ENCODE measurements around the gene WDR44.
"Not testable (repeated sequence)": the region's sequence is repeated elsewhere in the genome, so short reads cannot be mapped to it uniquely, and the experiment has no call there.

WDR44 gene

GRCh38 chrX:118360429-118361125 lies 14.7 kb downstream of the WDR44 start:
- no peak for DNase-seq

DNA sequence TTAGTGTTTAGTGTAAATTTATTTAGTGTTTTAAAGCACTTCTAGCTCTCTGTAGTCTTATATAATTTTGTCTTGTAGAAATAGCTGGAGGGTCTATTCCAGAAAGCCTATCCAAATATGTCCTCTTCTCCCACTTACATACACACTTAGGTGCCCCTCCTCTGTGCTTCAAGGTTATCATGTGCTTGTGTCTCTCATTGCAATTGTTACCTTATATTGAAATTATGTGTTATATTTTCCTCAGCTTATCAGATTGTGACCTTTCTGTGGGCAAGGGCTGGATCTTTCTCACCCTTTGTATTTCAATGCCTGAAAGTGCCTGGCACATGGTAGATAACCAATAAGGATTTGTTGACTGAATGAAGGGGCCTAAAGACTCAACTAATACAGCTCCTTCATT lies 18.4 kb downstream of the WDR44 start:
- no peak for DNase-seq

GRCh38 chrX:118367338-118367737 lies 21.4 kb downstream of the WDR44 start:
- DNase-seq: no peak

DNA sequence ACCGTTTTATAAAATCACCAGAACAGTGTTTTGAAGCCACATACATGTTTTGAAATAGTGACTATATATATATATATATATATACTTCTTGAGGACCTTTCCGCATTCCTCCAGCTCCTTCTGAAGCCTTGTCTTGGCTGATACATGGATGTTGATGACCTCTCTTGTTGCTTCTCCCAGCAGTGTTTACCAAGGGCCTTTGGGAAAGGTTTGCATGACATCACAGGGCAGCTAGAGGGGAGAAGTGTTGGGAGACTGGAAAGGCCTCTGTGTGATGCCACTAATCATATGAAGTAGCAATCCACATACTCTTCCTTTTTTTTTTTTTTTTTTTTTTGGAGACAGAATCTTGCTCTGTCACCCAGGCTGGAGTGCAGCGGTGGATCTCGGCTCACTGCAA lies 22.5 kb downstream of the WDR44 start:
- no peak for DNase-seq

DNA sequence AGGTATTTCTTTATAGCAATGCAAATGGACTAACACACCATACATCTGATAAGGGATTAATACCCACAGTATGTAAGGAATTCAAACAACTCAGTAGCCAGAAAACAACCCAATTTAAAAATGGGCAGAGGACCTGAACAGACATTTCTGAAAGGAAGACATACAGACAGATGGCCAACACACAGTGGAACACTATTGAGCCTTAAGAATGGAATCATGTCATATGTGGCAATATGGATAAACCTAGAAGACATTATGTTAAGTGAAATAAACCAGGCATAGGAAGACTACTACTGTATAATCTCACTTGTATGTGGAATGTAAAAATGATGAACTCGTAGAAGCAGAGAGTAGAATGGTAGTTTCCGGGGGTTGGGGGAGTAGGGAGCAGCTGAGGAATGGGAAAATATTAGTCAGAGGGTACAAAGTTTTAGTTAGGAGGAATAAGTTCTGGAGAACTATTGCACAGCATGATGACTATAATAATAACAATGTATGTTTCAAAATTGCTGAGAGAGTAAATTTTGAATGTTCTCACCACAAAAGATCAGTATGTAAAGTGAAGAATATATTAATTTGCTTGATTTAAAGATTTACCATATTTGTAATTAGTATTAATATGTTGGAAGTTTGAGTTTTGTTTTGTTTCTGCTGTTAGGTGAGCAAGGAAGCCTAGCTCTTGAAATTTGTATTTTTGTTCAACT lies 25.2 kb downstream of the WDR44 start:
- DNase-seq: no peak

- DNase-seq: no peak
Measured at GRCh38 chrX:118373538-118373937, 27.6 kb downstream of the WDR44 start.

DNA sequence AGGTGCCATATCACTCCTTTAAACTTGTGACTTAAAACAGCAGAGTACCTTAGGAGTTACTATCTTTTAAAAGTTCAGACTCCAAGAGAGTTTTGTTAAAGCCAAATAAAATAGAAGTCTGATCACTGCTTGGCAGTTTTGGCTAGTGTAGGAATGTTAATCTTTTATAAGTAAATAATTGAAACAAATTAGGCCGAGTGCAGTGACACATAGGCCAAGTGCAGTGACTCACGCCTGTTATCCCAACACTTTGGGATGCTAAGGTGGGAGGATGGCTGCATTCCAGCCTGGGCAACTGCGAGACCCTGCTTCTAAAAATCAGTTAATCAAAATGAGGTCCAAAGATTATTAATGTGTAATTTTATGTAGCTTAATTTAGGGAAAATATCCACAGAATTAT lies 37.2 kb downstream of the WDR44 start:
- no peak for DNase-seq

DNA sequence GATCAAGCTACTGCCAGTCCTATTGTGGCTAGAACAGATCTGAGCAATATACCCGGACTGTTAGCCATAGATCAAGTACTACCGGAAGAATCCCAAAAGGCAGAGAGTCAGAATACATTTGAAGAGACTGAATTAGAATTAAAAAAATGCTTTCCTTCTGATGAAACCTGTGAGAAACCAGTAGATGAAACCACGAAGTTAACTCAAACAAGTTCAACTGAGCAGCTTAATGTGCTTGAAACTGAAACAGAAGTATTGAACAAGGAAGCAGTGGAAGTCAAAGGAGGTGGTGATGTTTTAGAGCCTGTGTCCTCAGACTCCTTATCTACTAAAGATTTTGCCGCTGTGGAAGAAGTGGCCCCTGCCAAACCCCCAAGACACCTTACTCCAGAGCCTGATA lies 46.8 kb downstream of the WDR44 start:
- no peak for DNase-seq

DNA sequence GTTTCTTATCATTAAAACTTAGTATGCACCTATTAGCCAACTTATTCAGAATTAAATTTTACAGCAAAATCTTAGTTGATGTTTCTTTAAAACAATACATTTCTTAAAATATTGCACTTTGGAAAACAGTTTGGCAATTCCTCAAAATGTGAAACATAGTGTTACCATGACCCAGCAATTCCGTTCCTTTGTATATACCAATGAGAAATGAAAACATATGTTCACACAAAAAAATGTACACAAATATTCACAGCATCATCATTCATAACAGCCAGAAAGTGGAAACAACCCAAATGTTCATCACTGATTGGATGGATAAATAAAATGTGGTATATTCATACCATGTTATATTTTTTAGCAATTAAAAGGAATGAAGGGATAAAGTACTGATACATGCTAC lies 50.2 kb downstream of the WDR44 start:
- no peak for DNase-seq

DNA sequence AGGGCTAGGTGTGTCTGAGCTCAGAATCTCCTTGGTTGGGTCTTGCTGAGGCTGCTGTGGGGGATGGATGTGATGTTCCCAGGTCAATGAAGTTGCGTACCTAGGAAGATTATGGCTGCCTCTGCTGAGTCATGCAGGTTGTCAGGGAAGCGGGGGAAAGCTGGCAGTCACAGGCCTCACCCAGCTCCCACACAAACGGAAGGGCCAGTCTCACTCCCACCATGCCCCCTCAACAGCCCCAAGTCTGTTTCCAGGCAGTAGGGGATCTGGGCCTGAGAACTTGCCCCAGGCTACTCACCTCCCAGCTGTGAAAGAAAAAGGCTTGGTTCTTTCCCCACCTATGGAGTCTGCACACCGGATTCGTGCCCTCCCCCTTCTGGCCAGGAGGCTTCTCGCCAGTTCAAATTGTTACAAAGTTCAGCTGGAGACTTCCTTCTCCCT lies 72.9 kb downstream of the WDR44 start:
- DNase-seq: no peak

GRCh38 chrX:118420462-118420861 lies 74.6 kb downstream of the WDR44 start:
- peak; percentile 12 for DNase-seq

GRCh38 chrX:118423558-118423957 lies 77.7 kb downstream of the WDR44 start:
- DNase-seq: no peak

DNA sequence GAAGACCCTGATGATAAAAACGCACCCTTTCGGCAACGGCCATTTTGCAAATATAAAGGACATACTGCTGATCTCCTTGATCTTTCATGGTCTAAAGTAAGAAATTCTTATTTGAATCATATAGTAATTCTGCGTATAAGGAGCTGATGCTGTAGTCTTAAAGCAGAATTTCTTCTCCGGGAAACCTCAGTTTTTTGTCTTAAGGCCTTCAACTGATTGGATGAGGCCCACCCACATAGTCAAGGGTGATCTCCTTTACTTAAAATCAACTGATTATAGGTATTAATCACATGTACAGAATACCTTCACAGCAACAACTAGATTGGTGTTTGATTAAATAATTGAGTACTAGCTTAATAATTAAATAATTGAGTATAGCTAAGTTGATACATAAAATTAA lies 86.9 kb downstream of the WDR44 start:
- DNase-seq: no peak

GRCh38 chrX:118437283-118437682 lies 91.4 kb downstream of the WDR44 start:
- no peak for DNase-seq

- no peak for DNase-seq
Measured at GRCh38 chrX:118448273-118448783, 102.4 kb downstream of the WDR44 start.

DNA sequence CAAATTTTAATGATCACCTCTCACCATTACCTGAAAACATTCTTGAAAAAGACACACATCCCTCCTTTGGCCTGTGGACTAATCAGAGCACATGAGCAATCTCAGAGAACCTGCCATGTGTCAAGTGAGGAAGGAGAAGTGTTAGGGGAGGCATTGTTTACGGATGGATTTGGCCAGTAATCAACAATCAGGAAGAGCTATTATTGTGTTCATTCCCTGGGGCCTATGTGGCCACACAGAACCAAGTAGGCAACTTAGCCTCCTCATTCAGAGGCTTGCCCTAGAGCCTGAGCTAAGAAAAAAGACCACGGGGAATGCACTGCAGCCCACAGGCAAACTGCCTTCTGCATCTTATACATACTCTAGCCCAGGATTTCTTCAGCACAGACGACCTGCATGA lies 109.1 kb downstream of the WDR44 start:
- DNase-seq: no peak

DNA sequence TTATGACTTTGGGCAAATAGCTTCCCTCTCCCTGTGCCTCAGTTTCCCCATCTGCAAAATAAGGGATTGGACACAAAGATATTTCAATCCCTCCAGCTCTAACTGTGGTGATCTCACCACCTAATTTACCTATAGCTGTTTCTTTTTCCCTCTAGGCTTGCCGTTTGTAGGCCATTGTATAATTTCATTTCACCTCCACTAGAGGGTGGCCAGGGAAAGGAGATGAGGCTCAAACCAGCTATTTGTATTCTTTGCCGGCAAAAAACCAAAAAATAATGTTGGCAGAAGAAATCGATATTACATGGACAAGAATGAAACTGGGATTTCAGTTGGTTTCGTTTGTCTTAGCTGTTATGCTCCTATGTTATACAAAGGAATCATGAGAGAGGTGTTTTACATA lies 113.6 kb downstream of the WDR44 start:
- peak; percentile 61 for DNase-seq

DNA sequence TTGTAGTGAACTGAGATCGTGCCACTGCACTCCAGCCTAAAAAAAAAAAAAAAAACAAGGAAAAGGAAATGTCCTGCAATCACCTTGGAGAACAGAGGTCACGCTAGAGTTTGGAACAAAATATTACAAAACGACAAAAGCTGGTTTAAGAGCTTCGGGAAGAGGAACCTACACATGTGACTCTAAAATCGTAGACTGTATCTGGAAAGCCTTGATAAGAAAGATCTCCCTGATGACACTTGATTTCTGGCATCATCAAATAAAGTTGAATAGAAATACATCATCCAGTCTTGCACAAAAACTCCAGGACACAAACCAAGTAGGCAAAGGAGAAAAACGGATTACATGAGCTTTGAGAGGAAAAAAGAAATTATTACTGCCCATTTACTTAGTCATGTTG lies 118.6 kb downstream of the WDR44 start:
- peak; percentile 3 for DNase-seq

GRCh38 chrX:118468122-118468521 lies 122.2 kb downstream of the WDR44 start:
- DNase-seq: no peak

DNA sequence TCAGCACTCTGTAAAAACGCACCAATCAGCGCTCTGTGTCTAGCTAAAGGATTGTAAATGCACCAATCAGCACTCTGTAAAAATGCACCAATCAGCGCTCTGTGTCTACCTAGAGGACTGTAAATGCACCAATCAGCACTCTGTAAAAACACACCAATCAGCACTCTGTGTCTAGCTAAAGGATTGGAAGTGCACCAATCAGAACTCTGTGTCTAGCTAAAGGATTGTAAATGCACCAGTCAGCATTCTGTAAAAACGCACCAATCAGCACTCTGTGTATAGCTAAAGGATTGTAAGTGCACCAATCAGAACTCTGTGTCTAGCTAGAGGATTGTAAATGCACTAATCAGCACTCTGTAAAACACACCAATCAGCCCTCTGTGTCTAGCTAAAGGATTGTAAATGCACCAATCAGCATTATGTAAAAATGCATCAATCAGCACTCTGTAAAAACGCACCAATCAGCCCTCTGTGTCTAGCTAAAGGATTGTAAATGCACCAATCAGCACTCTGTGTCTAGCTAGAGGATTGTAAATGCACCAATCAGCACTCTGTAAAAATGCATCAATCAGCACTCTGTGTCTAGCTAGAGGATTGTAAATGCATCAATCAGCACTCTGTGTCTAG lies 124.9 kb downstream of the WDR44 start:
- not testable (repeated sequence) for DNase-seq

DNA sequence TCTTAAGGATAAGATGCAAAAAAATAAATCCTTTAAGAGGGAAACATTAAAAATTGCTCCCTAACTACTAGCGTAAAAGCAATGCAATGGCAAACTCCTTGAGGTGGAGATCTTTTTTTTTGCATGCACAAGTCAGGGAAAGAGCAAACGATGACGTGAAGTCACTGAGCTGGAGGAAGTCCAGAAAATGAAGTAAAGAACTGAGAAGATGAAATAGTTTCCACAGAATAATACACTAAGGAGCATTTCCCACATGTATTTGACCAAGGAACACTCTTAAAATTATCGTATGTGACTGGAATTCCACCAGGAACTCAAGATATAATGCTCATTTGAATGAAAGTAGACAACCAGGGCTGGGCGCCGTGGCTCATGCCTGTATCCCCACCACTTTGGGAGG lies 128.7 kb downstream of the WDR44 start:
- DNase-seq: no peak

- no peak for DNase-seq
Measured at GRCh38 chrX:118475903-118476302, 130.0 kb downstream of the WDR44 start.

DNA sequence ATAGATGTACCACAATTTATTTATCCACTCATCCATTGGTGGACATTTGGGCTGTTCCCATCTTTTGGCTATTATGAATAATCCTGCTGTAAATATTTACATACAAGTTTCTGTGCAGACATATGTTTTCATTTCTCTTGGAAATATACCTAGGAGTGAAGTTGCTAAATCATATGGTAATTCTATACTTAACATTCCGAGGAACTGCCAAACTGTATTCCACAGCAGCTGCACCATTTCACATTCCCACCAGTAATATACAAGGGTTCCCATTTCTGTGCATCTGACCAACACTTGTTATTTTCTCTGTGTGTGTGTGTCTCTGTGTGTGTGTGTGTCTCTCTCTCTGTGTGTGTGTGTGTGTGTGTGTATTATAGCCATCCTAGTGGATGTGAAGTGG lies 134.3 kb downstream of the WDR44 start:
- DNase-seq: no peak

- not testable (repeated sequence) for DNase-seq
Measured at GRCh38 chrX:118482384-118482783, 136.5 kb downstream of the WDR44 start.
